ENCODE data around the gene HTR1B.

Gene HTR1B, protein sequence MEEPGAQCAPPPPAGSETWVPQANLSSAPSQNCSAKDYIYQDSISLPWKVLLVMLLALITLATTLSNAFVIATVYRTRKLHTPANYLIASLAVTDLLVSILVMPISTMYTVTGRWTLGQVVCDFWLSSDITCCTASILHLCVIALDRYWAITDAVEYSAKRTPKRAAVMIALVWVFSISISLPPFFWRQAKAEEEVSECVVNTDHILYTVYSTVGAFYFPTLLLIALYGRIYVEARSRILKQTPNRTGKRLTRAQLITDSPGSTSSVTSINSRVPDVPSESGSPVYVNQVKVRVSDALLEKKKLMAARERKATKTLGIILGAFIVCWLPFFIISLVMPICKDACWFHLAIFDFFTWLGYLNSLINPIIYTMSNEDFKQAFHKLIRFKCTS

DNA sequence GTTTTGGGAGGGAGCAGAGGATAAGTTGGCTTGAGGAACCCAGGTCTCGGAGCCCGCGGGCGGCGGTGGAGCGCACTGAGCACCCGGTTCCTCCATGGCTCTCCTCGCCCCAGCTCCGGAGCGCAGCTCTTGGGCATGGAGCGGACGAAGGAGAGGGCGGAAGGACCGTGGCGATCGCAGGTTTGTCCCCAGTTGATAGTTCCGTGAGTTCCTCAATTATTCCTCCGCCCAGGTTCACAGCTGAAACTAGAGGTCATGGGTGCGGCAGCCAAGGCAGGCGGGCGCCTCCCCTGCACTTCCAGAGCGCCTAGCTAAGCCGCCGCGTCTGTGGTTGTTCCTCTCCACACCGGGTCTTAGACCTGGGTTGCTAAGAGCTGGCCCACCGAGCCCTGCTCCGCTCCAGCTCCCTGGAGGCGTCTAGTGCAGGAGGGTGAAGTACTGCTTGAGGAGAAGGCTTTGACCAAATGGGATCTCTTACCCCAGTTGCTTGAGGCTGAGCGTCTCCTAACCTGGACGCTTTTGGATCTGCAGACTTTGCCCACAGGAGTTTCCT lies at the start of gene HTR1B:
HTR1B (minus strand) TSS at position 184 of the 553 bp plus-strand sequence; CDS start at position 96, 88 bp downstream.
- H3K27ac ChIP-seq: no peak within 1 kb of the TSS
- TF ChIP-seq ZFX (IDR thresholded peaks at IDR 0.05): no peak
- TF ChIP-seq, protein P1, sequence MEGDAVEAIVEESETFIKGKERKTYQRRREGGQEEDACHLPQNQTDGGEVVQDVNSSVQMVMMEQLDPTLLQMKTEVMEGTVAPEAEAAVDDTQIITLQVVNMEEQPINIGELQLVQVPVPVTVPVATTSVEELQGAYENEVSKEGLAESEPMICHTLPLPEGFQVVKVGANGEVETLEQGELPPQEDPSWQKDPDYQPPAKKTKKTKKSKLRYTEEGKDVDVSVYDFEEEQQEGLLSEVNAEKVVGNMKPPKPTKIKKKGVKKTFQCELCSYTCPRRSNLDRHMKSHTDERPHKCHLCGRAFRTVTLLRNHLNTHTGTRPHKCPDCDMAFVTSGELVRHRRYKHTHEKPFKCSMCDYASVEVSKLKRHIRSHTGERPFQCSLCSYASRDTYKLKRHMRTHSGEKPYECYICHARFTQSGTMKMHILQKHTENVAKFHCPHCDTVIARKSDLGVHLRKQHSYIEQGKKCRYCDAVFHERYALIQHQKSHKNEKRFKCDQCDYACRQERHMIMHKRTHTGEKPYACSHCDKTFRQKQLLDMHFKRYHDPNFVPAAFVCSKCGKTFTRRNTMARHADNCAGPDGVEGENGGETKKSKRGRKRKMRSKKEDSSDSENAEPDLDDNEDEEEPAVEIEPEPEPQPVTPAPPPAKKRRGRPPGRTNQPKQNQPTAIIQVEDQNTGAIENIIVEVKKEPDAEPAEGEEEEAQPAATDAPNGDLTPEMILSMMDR (conservative IDR thresholded peaks at IDR 0.05): no peak

DNA sequence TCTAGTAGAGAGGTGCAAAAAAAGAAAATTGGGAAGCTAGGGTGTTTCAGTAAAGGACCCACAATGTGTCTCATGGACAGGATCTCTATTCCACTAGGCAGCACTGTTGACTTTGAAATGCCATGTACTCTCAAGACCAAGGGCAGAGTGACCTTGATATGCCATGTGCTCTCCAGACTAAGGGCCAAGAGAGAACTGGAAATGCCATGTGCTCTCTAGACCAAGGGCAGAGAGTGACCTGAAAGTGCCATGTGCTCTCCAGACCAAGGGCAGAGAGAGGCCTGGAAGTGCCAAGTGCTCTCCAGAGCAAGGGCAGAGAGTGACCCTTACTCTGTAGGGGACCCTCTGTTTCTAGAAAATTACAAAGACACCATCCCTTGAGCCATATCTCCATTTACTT lies 49.3 kb upstream of the HTR1B start:
- no peak overlapping the region for H3K27ac ChIP-seq
- no peak for TF ChIP-seq ZFX (IDR thresholded peaks at IDR 0.05)
- TF ChIP-seq, protein P1 (conservative IDR thresholded peaks at IDR 0.05): no peak

DNA sequence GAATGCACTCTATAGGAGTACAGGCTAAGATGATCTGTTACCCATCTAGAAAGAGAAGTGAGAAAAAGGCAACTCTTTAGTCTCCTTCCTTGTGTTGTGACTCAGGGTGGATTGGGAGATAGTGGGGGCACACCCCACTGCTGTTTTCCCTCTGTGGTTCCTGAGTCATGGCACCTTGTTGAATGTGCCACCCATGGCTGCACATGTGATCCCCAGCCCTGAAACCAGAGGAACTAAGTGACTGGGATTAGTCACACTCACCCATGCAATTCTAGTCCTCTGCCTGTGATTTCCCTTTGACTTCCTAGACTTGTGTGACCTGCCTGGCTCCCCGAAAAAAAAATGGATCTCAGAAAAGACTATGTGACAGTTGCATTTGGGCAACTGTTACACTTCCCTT lies 48.6 kb upstream of the HTR1B start:
- no peak for TF ChIP-seq ZFX (IDR thresholded peaks at IDR 0.05)
- TF ChIP-seq, protein P1 (conservative IDR thresholded peaks at IDR 0.05): no peak
- H3K27ac ChIP-seq: no peak overlapping the region

DNA sequence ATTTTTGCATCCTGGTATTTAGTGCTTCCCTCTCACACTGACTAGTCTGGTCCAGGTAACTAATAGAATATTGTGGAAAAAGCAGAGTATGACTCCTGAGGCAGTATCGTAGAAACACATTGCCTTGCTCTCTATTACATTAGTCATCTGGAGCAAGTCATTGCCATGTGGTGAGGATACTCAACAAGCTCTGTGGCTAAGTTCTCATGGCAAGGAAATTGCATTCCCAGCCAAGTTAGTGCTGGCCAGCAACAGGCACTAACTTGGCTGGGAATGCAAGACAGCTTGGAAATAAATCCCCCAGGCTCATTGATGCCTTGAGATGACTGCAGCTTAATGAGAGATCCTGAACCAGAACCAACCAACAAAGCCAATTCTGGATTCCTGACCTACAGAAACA lies 39.7 kb upstream of the HTR1B start:
- H3K27ac ChIP-seq: no peak overlapping the region
- TF ChIP-seq, protein P1 (conservative IDR thresholded peaks at IDR 0.05): no peak
- no peak for TF ChIP-seq ZFX (IDR thresholded peaks at IDR 0.05)

DNA sequence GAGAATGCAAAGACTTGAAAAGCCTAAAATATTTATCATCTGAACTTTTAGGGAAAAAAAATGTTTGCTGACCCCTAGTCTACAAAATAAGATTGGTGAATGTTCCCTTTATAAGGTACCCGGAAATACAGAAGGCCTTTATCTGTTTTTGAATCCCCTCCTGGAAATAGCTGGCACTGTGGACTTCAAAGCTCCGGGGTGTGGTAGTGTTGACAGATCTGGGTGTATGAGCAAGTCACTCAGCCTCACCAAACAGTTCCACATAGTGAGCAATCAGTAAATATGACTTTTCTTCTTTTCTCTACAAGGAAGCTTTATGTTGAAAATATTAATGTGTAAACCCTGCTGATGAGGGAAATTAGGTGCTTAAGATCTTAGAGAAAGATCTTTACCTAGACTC lies 29.2 kb upstream of the HTR1B start:
- TF ChIP-seq, protein P1 (conservative IDR thresholded peaks at IDR 0.05): no peak
- no peak for TF ChIP-seq ZFX (IDR thresholded peaks at IDR 0.05)
- H3K27ac ChIP-seq: no peak overlapping the region

DNA sequence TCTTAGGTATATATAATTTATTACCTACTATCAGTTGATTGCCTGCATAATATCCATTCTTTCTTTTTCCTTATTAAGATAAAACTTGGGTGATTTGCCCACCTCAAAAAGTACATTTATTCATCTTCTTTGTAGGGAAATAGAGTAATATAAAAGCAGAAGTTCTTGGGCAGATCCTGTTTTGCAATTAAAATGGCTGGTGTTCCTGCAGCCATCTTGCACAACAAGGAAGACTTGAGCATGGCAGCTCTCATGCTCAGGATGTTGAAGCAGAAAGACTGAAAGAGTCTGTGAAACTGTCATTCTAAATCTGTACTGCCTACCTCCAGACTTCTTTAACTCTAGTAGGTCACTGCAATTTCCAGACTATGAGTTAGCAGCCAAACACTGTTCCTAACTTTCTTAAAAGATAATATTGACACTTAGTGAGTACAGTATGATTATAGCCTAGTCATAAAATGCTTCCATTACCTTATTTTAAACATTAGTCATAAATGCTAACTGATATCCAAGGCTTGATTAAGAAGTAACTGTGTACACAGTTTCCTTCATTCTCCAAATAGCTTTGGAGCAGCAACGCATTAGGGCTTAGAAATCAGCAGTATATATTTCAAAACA lies 24.6 kb upstream of the HTR1B start:
- no peak overlapping the region for H3K27ac ChIP-seq
- no peak for TF ChIP-seq ZFX (IDR thresholded peaks at IDR 0.05)
- TF ChIP-seq, protein P1 (conservative IDR thresholded peaks at IDR 0.05): no peak

DNA sequence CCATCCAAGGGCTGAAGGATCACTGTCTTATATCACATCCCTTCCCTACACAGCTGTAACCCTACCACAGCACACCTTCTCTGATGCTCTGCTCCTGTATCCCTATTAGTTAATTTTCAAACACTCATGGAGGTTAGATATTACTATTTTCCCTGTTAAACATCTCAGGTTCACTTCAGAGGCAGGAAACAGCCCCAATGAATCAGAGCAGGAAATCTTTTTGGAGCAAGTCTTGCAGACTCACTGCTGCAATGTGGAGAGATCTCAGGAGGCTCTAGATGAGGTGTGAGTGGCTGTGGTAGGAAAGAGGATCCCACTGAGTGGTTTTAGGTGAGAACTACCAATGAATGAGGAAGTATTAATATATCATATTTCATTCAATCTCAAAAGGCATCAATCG lies 19.7 kb upstream of the HTR1B start:
- H3K27ac ChIP-seq: no peak overlapping the region
- TF ChIP-seq ZFX (IDR thresholded peaks at IDR 0.05): no peak
- TF ChIP-seq, protein P1 (conservative IDR thresholded peaks at IDR 0.05): no peak
